Muscle layer of duodenum (tissue), 2 donors: ENCODE results near the gene ISCU.
"Not testable (repeated sequence)": the region's sequence is repeated elsewhere in the genome, so short reads cannot be mapped to it uniquely, and the experiment has no call there.

ENCODE experiments used
- H3K27ac ChIP-seq: one replicate; pipeline ENCODE4 v1.7.0; 2013; ENCODE audit warnings: mild to moderate bottlenecking, low read length
- H3K27me3 ChIP-seq: one replicate; pipeline ENCODE4 v1.7.0; 2013; ENCODE audit warnings: low read depth, mild to moderate bottlenecking, control low read depth, low read length
- H3K36me3 ChIP-seq, 2 donors: one replicate each; pipeline ENCODE4 v1.7.0; 2013; ENCODE audit warnings: low read length in 2 of 2, control low read depth in 1 of 2, mild to moderate bottlenecking in 1 of 2; ENCODE audit not compliant: insufficient read depth in 2 of 2, control insufficient read depth in 1 of 2
- H3K4me1 ChIP-seq, 2 donors: one replicate each; pipeline ENCODE4 v1.7.0; 2013; ENCODE audit warnings: low read length in 2 of 2, mild to moderate bottlenecking in 2 of 2, control low read depth in 1 of 2, moderate library complexity in 1 of 2; ENCODE audit not compliant: insufficient read depth in 2 of 2, control insufficient read depth in 1 of 2
- H3K4me3 ChIP-seq, 2 donors: one replicate each; pipeline ENCODE4 v1.7.0; 2013; ENCODE audit warnings: low read length in 2 of 2, low read depth in 1 of 2, mild to moderate bottlenecking in 1 of 2
- H3K9me3 ChIP-seq, 2 donors: one replicate each; pipeline ENCODE4 v1.7.0; 2013; ENCODE audit warnings: low read length in 2 of 2, control low read depth in 1 of 2, mild to moderate bottlenecking in 1 of 2; ENCODE audit not compliant: control insufficient read depth in 1 of 2
- donor health status: healthy.

The ISCU gene

DNA sequence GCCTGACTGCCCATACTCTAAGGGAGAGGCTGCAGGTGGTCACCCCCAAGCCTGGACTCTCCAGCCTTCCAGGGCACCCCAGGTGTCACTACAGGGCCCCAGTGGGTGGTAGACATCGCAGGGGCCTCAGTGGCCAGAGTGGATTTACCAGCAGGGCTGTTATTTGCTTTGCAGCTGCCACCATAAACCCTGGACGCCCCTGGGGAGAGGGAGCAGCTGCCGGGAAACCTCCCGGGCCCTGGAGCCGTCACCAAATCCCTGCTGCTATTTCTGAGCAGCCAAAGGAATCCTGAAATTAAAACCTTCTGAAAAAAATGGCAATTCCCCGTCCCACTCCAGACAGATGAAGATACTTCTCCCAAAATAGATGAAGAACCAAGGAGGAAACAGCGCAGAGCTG, 21.6 kb downstream of the ISCU start:
- Histone ChIP-seq H3K4me3 (no peak overlapping the region), H3K9me3 (no peaks in the 10 kb centered on the region), H3K36me3 (no peaks in the 10 kb centered on the region), H3K4me1 (no peaks in the 10 kb centered on the region), H3K27ac (no peak overlapping the region), H3K27me3 (no peaks in the 10 kb centered on the region)

DNA sequence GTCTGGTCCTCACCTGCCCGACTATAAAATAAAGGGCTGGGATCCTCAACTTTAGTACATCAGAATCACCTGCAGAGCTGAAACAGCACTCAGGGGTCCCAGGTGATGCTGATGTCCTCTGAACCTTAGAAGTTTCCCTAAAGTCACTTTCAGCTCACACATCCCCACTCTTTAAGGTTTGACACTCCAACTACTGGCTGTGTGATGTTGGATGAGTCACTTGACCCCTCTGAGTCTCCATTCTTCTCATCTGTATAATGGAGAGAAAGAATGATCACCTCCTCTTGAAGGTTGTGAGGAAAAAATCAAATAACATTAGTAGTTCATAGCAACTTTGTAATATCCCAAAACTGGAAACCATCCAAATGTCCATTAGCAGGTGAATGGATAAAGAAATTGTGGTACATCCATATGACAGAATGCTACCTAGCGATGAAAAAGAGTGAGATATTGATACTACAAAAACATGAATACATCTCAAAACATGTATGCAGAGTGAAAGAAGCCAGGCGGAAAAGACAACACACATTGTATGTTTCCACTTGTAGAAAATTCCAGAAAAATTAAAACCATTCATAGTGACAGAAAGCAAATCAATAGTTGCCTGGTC, 22.2 kb downstream of the ISCU start:
- Histone ChIP-seq H3K4me3 (no peak overlapping the region), H3K27me3 (no peaks in the 10 kb centered on the region), H3K4me1 (no peaks in the 10 kb centered on the region), H3K9me3 (no peaks in the 10 kb centered on the region), H3K27ac (no peak overlapping the region), H3K36me3 (no peaks in the 10 kb centered on the region)

DNA sequence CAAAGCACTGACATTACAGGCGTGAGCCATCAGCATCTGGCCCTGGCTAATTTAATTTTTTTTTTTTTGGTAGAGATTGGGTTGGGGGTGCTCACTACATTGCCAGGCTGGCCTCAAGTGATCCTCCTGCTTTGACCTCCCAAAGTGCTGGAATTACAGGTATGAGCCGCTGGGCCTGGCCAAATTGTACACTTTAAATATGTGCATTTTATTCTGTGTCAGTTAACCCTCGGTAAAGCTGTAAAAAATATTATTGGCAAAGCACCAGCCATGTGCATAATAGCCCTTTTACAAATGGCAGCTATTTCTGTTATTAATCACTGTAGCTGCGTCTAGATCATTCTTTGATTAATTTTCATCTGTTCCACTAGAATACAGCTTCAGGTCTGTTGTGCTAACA, 23.5 kb downstream of the ISCU start:
- no peaks in the 10 kb centered on the region for H3K4me1 ChIP-seq
- H3K27ac ChIP-seq: no peak overlapping the region
- H3K27me3 ChIP-seq: no peaks in the 10 kb centered on the region
- H3K9me3 ChIP-seq: no peaks in the 10 kb centered on the region
- H3K4me3 ChIP-seq: no peak overlapping the region
- H3K36me3 ChIP-seq: no peaks in the 10 kb centered on the region

DNA sequence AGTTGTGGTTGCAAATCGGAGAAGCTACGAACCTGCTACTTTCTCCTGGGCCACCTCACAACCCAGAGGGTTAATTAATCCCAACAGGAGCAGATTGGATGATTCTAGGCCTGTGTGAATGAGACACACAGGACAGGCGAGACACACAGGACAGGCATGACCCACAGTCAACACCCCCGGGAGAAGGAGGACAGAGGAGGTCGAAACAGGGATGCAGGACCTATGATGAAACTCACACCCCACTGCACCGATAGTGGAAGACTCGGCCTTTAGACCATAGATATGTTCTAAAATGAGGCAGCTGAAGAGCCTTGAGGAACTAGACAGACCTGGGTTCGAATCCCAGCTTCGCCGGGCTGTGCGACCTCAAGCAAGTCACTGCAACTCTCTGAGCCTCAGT, 23.9 kb downstream of the ISCU start:
- no peaks in the 10 kb centered on the region for H3K27me3 ChIP-seq
- no peaks in the 10 kb centered on the region for H3K9me3 ChIP-seq
- H3K27ac ChIP-seq: no peak overlapping the region
- no peak overlapping the region for H3K4me3 ChIP-seq
- no peaks in the 10 kb centered on the region for H3K36me3 ChIP-seq
- H3K4me1 ChIP-seq: no peaks in the 10 kb centered on the region

DNA sequence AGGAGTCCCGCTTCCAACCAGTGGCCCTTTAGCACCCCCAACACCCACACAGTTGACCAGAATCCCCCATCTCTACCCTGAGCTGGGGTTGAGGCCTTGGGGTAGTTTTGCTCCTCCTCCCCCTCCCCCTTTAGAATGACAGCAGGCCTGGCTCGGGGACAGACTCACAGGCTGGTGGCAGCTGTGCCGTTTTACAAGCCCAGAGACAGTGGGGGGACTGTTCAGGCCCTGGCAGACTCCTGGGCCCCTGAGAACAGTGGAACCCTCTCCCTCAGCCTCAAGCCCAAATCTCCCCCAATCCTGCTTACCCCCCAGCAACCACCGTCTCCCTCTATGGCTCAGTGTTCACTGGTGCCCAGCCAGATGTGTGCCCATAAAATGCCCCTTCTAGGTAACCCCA, 25.4 kb downstream of the ISCU start:
- Histone ChIP-seq H3K27me3 (no peaks in the 10 kb centered on the region), H3K27ac (no peak overlapping the region), H3K36me3 (no peaks in the 10 kb centered on the region), H3K4me1 (no peaks in the 10 kb centered on the region), H3K4me3 (no peak overlapping the region), H3K9me3 (no peaks in the 10 kb centered on the region)

DNA sequence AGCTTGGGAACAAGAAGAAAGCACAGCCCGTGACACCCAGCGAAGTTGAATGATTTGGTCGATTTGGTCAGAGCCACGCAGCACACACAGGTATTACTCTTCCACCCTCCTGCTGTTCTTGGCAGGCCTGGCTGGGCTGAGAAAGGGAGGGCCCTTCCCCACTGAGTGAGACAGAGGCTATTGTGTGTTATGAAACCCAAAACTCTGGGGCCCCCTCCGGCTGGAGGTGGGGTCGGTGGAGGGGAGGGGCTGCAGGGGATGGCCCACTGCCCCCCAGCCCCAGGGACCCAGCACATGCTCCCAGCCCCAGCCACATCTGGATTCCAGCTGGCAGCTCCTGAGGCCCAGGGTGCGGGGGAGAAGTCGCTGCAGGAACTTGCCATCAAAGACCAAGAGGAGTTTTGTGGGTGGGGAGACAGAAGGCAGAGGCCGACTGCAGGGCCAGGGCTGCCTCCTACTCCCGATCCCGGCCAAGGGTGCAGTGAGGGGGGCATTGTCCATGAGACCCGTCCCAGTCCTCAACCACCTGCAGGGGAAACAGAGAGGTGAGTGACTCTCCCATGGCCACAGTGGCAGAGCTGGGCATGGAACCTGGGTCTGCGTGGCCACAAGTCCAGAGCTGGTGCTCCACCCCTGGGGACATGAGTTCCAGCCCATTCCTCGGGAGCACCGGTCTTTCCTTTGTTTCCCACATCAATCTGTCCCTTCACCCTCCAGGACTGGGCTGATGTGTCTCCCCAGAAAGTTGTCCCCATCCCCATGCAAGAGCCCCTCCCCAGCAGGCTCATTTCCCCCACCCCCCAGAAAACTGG, 26.8 kb downstream of the ISCU start:
- Histone ChIP-seq H3K27me3 (no peaks in the 10 kb centered on the region), H3K36me3 (no peaks in the 10 kb centered on the region), H3K27ac (no peak overlapping the region), H3K4me1 (no peaks in the 10 kb centered on the region), H3K4me3 (no peak overlapping the region), H3K9me3 (no peaks in the 10 kb centered on the region)

DNA sequence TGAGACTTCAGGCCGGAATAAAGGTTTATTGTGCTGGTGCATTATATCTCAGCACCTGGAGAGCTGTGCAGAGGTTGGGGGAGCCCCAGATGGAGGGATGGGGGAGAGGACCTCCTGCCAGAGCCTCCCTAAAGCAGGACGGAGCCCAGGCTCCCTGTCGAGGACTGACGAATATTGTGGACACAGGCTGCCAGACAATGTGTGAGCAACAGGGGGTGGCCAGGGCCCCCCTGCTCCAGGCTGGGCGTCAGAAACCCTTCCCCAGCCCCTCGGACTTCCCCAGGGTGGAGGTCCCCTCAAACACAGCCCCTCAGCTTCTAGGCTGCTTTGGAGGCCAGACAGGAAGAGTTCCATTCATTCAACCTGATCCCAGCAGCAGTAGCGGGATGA, 27.4 kb downstream of the ISCU start:
- Histone ChIP-seq H3K36me3 (no peaks in the 10 kb centered on the region), H3K27me3 (no peaks in the 10 kb centered on the region), H3K4me3 (no peak overlapping the region), H3K4me1 (no peaks in the 10 kb centered on the region), H3K9me3 (no peaks in the 10 kb centered on the region), H3K27ac (no peak overlapping the region)

DNA sequence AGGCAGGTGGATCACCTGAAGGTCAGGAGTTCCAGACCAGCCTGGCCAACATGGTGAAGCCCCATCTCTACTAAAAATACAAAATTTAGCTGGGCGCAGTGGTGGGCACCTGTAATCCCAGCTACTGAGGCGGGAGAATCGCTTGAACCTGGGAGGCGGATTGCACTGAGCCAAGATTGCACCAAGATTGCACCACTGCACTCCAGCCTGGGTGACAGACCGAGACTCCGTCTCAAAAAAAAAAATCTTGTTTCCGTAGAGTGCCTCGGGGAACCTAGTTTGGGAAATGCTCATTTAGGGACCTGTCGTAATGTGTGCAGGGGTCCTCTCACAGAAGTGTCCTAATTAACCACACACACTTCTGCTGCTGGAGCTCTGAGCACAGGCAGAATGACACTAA, 28.1 kb downstream of the ISCU start:
- not testable (repeated sequence) for H3K27me3 ChIP-seq, H3K9me3 ChIP-seq, H3K4me3 ChIP-seq, H3K36me3 ChIP-seq, H3K27ac ChIP-seq, H3K4me1 ChIP-seq

DNA sequence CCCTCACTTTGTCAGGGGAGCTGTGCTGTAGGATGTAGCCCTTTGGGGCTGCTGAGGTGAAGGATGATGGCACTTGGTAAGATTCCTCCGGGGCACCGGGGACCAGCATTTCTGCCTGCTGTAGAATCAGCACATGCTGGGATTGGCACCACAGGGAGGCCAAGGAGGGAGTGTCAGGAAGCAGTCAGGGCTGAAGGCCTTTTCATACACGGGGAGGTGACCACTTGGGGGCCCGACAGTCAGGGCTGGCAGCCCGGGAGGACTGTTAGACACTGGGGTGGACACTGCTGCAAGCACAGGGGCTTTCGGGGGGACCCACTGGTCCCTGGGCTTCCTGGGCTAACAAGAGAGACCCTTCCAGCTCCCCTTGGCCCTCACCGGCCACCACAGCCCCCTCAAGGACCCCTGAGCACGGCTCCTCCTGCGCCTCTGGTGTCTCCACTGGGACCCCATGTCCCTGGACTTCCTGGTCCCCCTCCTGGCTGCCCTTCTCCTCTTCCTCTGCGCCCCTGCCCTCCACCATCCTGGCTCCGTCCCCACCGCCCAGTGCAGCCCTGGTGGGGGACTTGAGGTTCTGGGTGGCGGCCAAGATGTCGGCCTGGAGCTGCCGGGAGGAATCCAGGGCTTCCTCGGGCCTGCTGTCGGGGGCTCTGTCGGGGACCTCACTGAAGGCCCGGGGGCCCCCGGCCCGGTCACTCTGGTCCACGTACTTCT, 29.0 kb downstream of the ISCU start:
- no peaks in the 10 kb centered on the region for H3K36me3 ChIP-seq
- no peak overlapping the region for H3K4me3 ChIP-seq
- H3K27ac ChIP-seq: no peak overlapping the region
- no peaks in the 10 kb centered on the region for H3K27me3 ChIP-seq
- no peaks in the 10 kb centered on the region for H3K4me1 ChIP-seq
- H3K9me3 ChIP-seq: no peaks in the 10 kb centered on the region

DNA sequence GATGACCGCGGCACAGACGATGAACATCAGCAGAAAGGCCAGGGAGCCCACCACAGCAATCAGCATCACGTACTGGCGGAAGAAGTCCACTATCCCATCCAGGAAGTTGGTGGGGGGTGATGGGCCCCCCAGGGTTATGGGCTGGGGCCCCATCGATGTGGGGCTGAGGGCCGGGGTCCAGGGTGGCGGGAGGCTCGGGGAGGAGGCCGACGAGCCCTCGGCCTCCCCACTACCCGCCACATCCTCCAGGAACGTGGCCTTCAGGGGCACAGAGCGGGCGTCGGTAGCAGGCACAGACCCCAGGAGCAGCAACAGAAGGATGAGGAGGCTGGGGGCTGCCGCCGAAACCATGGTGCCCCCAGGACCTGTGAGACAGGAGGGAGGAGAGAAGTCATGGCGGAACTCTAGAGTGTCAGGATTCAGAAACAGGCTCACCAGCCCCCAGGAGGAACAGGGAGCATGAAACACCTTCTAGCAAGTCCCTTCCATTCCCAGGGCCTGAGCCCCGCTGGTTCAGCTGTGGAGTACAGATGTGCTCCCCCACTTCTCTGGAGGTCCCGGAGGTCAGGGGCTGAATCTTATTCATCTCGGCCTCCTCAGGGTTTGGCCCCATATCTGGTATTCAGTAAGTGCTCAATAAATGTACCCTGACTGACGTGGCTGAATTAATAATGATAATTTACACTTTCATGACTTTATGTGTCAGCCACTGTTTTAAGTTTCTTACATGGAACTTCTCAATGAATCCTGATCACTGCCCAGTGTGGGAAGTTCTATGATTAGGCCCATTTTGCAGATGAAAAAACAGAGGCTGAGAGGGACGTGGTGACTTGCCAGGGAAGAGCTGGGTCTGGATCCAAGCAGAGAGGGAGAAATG, 29.9 kb downstream of the ISCU start:
- no peaks in the 10 kb centered on the region for H3K4me1 ChIP-seq
- no peak overlapping the region for H3K27ac ChIP-seq
- H3K36me3 ChIP-seq: no peaks in the 10 kb centered on the region
- no peaks in the 10 kb centered on the region for H3K9me3 ChIP-seq
- no peaks in the 10 kb centered on the region for H3K27me3 ChIP-seq
- H3K4me3 ChIP-seq: no peak overlapping the region

DNA sequence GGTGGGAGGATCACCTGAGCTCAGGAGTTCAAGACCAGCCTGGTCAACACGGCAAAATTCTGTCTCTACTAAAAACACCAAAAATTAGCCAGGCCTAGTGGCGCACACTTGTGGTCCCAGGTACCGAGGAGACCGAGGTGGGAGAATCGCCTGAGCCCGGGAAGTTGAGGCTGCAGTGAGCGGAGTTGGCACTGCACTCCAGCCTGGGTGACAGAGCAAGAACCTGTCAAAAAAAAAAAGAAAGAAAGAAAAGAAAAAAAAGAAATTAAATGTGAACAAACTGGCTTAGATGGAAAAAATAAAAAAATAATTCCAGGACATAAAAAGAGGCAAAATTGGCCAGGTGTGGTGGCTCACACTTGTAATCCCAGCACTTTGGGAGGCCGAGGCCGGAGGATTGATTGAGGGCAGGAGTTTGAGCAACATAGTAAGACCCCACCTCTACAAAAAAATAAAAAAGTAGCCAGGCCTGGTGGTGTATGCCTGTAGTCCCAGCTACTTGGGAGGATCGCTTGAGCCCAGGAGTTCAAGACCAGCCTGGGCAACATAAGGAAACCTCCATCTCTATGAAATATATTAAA, 32.0 kb downstream of the ISCU start:
- no peak overlapping the region for H3K4me3 ChIP-seq
- H3K27ac ChIP-seq: no peak overlapping the region
- H3K36me3 ChIP-seq: no peaks in the 10 kb centered on the region
- no peaks in the 10 kb centered on the region for H3K27me3 ChIP-seq
- H3K4me1 ChIP-seq: no peaks in the 10 kb centered on the region
- H3K9me3 ChIP-seq: no peaks in the 10 kb centered on the region
